HG02852 (cell line): ENCODE measurements around the gene TRA2A.
"Not testable (repeated sequence)": the region's sequence is repeated elsewhere in the genome, so short reads cannot be mapped to it uniquely, and the experiment has no call there.

Experiments
- ATAC-seq: cut with Tn5 transposase; IDR thresholded peaks from one replicate; pipeline ENCODE4 v1.9.1; 2021; ENCODE audit warnings: mild to moderate bottlenecking, moderate library complexity; ENCODE audit not compliant: unreplicated experiment

The TRA2A gene

GRCh38 chr7:23531794-23532489, at the start of gene TRA2A:
TRA2A (minus strand) TSS chr7:23531981; CDS start chr7:23531824, 157 bp downstream.
- peak; percentile 88 for ATAC-seq

- ATAC-seq, result peak; percentile 92
Observed at GRCh38 chr7:23570592-23571200, 38.9 kb upstream of the TRA2A start.

- no peak for ATAC-seq
Observed at GRCh38 chr7:23558303-23558702, 26.5 kb upstream of the TRA2A start.

- ATAC-seq, result no peak
Observed at GRCh38 chr7:23547662-23548061, 15.9 kb upstream of the TRA2A start.

GRCh38 chr7:23546897-23547572, 15.3 kb upstream of the TRA2A start:
- ATAC-seq, result peak; percentile 61

- no peak for ATAC-seq
Observed at GRCh38 chr7:23545493-23545892, 13.7 kb upstream of the TRA2A start.

- peak; percentile 64 for ATAC-seq
Observed at GRCh38 chr7:23544913-23545354, 13.2 kb upstream of the TRA2A start.

- no peak for ATAC-seq
Observed at GRCh38 chr7:23542752-23543151, 11.0 kb upstream of the TRA2A start.

GRCh38 chr7:23539494-23539907, 7.7 kb upstream of the TRA2A start:
- ATAC-seq, result peak; percentile 51

- no peak for ATAC-seq
Observed at GRCh38 chr7:23538301-23538700, 6.5 kb upstream of the TRA2A start.

- no peak for ATAC-seq
Observed at GRCh38 chr7:23533238-23533604, 1.4 kb upstream of the TRA2A start.

GRCh38 chr7:23532490-23533237, 883 bp upstream of the TRA2A start:
- ATAC-seq, result no peak

GRCh38 chr7:23531050-23531793, 559 bp downstream of the TRA2A start:
- ATAC-seq, result peak; percentile 30

- peak; percentile 23 for ATAC-seq
Observed at GRCh38 chr7:23530405-23530804, 1.4 kb downstream of the TRA2A start.

- ATAC-seq, result no peak
Observed at GRCh38 chr7:23529262-23529859, 2.4 kb downstream of the TRA2A start.

GRCh38 chr7:23525611-23526010, 6.2 kb downstream of the TRA2A start:
- ATAC-seq, result not testable (repeated sequence)

- no peak for ATAC-seq
Observed at GRCh38 chr7:23524473-23524872, 7.3 kb downstream of the TRA2A start.

- no peak for ATAC-seq
Observed at GRCh38 chr7:23523486-23524075, 8.2 kb downstream of the TRA2A start.

- ATAC-seq, result no peak
Observed at GRCh38 chr7:23520582-23520981, 11.2 kb downstream of the TRA2A start.

GRCh38 chr7:23514755-23515154, 17.0 kb downstream of the TRA2A start:
- peak; percentile 62 for ATAC-seq
